ENCODE results near the gene PLXNA4.

PLXNA4 gene

DNA sequence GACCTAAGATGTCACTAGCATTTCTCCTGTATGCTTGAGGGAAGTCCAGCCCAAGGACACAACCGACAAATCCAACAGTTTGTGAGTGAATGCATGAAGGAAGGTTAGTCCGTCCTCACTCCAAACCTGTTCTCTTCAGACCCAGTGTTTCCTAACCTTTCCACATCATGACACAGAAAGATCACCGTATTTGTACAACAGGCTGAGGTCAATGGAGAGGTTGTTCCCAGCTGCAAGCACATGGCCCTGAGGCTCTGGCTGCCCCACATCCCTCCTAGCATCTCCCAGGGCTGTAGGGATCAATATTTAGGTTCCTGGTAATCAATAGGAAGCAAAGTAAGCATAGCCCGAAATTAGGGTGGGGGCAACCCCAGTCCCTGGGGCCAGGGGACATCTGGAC is 227.9 kb downstream of the PLXNA4 start:
- Histone ChIP-seq H3K27me3 (no peaks in the 10 kb centered on the region), H3K4me3 (ENCODE audit: low read depth, low read length) (no peak overlapping the region), H3K4me1 (peaks cover 34% of the 10 kb centered on the region), H3K36me3 (no peaks in the 10 kb centered on the region), H3K9me3 (no peaks in the 10 kb centered on the region)
- no peak for DNase-seq
- TF ChIP-seq, protein P1, sequence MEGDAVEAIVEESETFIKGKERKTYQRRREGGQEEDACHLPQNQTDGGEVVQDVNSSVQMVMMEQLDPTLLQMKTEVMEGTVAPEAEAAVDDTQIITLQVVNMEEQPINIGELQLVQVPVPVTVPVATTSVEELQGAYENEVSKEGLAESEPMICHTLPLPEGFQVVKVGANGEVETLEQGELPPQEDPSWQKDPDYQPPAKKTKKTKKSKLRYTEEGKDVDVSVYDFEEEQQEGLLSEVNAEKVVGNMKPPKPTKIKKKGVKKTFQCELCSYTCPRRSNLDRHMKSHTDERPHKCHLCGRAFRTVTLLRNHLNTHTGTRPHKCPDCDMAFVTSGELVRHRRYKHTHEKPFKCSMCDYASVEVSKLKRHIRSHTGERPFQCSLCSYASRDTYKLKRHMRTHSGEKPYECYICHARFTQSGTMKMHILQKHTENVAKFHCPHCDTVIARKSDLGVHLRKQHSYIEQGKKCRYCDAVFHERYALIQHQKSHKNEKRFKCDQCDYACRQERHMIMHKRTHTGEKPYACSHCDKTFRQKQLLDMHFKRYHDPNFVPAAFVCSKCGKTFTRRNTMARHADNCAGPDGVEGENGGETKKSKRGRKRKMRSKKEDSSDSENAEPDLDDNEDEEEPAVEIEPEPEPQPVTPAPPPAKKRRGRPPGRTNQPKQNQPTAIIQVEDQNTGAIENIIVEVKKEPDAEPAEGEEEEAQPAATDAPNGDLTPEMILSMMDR (IDR thresholded peaks at IDR 0.05; ENCODE audit: low read depth, low read length), result no peak

DNA sequence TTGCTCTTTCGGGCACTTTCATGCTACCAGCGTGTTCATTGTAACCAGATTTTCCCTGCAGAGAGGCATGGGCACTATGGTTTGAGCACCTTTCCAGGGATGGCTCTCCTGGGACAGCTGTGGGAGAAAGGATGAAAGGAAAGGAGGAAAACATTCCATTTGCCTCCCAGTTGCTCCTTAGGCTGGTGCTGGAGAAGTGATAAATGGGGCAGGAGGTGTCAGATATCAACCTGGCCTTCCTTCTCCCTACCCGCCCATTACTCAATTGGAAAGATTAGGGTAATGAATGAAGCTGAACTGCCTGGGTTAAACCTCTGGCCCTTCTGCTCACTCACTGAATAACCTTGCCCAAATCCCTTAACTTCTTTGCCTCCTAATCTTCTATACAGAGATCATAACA is 228.4 kb downstream of the PLXNA4 start:
- TF ChIP-seq, protein P1 (IDR thresholded peaks at IDR 0.05; ENCODE audit: low read depth, low read length), result no peak
- no peaks in the 10 kb centered on the region for H3K27me3 ChIP-seq
- no peaks in the 10 kb centered on the region for H3K36me3 ChIP-seq
- H3K4me3 ChIP-seq (ENCODE audit: low read depth, low read length), result no peak overlapping the region
- no peaks in the 10 kb centered on the region for H3K9me3 ChIP-seq
- no peak for DNase-seq
- H3K4me1 ChIP-seq, result peaks cover 34% of the 10 kb centered on the region

DNA sequence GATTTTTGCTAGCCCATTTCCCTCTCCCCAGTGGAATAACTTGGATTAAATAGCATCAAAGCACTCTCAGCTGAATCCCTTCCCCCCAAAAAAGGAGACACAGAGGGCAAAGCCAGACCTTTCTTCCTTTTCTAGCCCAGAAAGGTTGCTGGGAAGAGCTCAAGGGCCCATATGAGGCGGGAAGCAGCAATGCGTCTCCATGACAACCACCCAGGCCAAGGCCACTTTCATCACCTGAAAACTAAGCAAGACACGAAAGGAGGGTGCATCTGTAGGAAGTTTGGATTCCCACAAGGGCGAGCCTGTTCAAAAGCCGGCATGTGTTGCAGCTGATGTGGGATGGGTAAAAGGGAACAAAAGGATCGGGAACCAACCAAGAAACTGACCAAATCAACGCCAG is 229.1 kb downstream of the PLXNA4 start:
- H3K4me3 ChIP-seq (ENCODE audit: low read depth, low read length), result no peak overlapping the region
- no peaks in the 10 kb centered on the region for H3K9me3 ChIP-seq
- H3K27me3 ChIP-seq, result no peaks in the 10 kb centered on the region
- H3K36me3 ChIP-seq, result no peaks in the 10 kb centered on the region
- peaks cover 28% of the 10 kb centered on the region for H3K4me1 ChIP-seq
- DNase-seq, result no peak
- TF ChIP-seq, protein P1 (IDR thresholded peaks at IDR 0.05; ENCODE audit: low read depth, low read length), result no peak

DNA sequence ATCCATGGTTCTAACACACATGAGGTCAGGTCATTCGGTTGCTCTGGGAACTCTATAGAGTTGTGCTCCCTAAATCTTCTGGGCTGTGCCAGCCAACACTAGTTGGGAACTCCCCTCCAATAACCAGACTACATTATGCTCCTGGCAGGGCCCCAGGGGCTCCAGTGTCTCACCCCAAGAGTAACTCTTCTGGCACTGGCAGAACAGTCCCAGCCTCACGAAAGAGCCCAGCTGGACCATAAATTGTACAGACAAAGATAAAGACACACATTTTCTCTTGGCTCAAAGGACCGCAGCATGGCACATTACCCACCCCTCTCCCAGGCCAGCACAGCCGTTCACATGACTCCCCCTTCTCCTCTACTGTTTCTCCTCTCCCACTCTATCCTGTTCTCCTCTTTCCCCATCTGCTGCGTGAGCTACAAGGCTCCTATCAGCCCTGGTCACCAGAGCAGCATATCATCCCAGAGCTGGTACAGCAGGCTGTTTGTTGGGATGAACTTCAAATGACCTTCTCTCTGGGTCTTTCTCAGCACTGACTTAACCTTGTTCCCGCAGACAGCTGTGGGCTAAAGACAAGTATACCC is 230.6 kb downstream of the PLXNA4 start:
- H3K27me3 ChIP-seq, result no peaks in the 10 kb centered on the region
- DNase-seq, result peak; percentile 50

DNA sequence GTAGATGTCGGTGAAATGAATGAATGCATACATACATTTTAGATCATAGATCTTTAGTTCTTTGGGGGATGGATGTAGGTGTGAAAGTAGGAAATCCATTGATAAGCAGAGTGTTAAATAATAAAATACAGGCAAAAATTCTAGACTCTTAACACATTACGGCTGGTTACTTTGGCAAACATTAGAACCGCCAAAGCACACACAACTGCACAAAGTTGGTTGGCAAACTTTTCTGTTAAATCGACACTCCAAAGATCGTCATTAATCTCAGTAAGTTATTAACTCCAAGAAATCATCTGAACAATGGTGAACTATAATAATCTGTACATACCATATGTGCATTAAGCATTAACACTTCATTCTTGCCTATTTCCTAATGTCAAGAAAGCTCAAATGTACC is 231.2 kb downstream of the PLXNA4 start:
- TF ChIP-seq, protein P1 (IDR thresholded peaks at IDR 0.05; ENCODE audit: low read depth, low read length), result no peak
- H3K4me3 ChIP-seq (ENCODE audit: low read depth, low read length), result no peak overlapping the region
- no peaks in the 10 kb centered on the region for H3K9me3 ChIP-seq
- DNase-seq, result no peak
- no peaks in the 10 kb centered on the region for H3K27me3 ChIP-seq
- peaks cover 24% of the 10 kb centered on the region for H3K4me1 ChIP-seq
- no peaks in the 10 kb centered on the region for H3K36me3 ChIP-seq

More for the DNA sequence above, 230.6 kb downstream of the PLXNA4 start:
- Histone ChIP-seq H3K36me3 (no peaks in the 10 kb centered on the region), H3K4me1 (peaks cover 24% of the 10 kb centered on the region), H3K9me3 (no peaks in the 10 kb centered on the region), H3K4me3 (ENCODE audit: low read depth, low read length) (no peak overlapping the region)
- TF ChIP-seq, protein P1 (IDR thresholded peaks at IDR 0.05; ENCODE audit: low read depth, low read length), result no peak

DNA sequence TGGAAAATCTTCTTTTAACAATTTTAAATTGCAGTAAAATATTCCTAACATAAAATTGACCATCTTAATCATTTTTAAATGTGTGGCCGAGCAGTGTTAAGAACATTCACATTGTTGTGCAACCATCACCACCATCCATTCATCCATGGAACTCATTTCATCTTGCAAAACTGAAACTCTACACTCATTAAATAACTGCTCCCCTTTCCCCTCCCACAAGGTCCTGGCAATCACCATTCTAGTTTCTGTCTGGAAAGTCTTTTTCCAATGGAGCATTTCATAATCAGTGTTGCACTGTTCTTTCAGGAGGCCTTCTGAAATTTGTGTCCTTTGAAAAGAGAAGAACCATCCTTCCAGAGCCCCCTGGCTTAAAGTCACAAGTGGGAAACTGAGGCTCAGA is 233.1 kb downstream of the PLXNA4 start:
- no peaks in the 10 kb centered on the region for H3K36me3 ChIP-seq
- H3K4me3 ChIP-seq (ENCODE audit: low read depth, low read length), result no peak overlapping the region
- H3K4me1 ChIP-seq, result peaks cover 24% of the 10 kb centered on the region
- DNase-seq, result no peak
- TF ChIP-seq, protein P1 (IDR thresholded peaks at IDR 0.05; ENCODE audit: low read depth, low read length), result no peak
- no peaks in the 10 kb centered on the region for H3K27me3 ChIP-seq
- no peaks in the 10 kb centered on the region for H3K9me3 ChIP-seq
